WTC11 (cell line): ENCODE data around the gene SLC25A46. TPM values are rescaled to one million over a fixed set of nuclear protein-coding genes. Genes with fewer than 3 reads are reported as not detected.

Source experiments
- ATAC-seq: fragments of 200-7000 bp; cut with Tn5 transposase; 2 replicates; pipeline ENCODE4 v1.10.0; 2021; ENCODE audit warnings: mild to moderate bottlenecking, moderate library complexity
- CTCF ChIA-PET: fragments of 300-600 bp; sonication (Branson Sonifier 250); formaldehyde crosslinking; loops from one replicate; lab custom pipeline; 2021; ENCODE audit warnings: antibody characterized with exemption; lab: Charles Lee
- POLR2A ChIA-PET: fragments of 350-600 bp; sonication (Branson Sonifier 250); formaldehyde crosslinking; loops from one replicate; lab custom pipeline; 2021; ENCODE audit warnings: antibody characterized with exemption; lab: Charles Lee
- DNase-seq: peaks from one replicate; pipeline ENCODE4 v3.0.0; 2021; ENCODE audit warnings: low spot score
- H3K27ac Mint-ChIP-seq: 2 replicates; pipeline ENCODE4 v1.8.0; 2021; ENCODE audit warnings: mixed read lengths
- H3K27me3 Mint-ChIP-seq: 2 replicates; pipeline ENCODE4 v1.8.0; 2021; ENCODE audit warnings: low read depth, mild to moderate bottlenecking, moderate library complexity, mixed read lengths
- H3K36me3 Mint-ChIP-seq: 2 replicates; pipeline ENCODE4 v1.8.0; 2021; ENCODE audit warnings: mixed read lengths
- H3K4me1 Mint-ChIP-seq: 2 replicates; pipeline ENCODE4 v1.8.0; 2022; ENCODE audit warnings: mixed read lengths
- H3K4me3 Mint-ChIP-seq: 2 replicates; pipeline ENCODE4 v1.8.0; 2021; ENCODE audit warnings: mild to moderate bottlenecking, moderate library complexity, mixed read lengths
- H3K9me3 Mint-ChIP-seq: 2 replicates; pipeline ENCODE4 v1.8.0; 2021; ENCODE audit warnings: mixed read lengths
- CREB1 ChIP-seq: sonication (generic); formaldehyde crosslinking; IDR thresholded peaks from 2 replicates; pipeline ENCODE4 v1.8.0; 2023; ENCODE audit warnings: mild to moderate bottlenecking, missing genetic modification reagents
- FOXP1 ChIP-seq: sonication (generic); formaldehyde crosslinking; IDR thresholded peaks from 2 replicates; pipeline ENCODE4 v1.8.0; 2022; ENCODE audit warnings: missing genetic modification reagents, mild to moderate bottlenecking, moderate library complexity, borderline replicate concordance
- GABPB1 ChIP-seq: sonication (generic); formaldehyde crosslinking; IDR thresholded peaks from 2 replicates; pipeline ENCODE4 v1.8.1; 2023; ENCODE audit warnings: mild to moderate bottlenecking, missing genetic modification reagents
- HMGA2 ChIP-seq: fragments of 250-450 bp; sonication (Bioruptor Pico); IDR thresholded peaks from 2 replicates; pipeline ENCODE4 v1.4.0; 2021; ENCODE audit warnings: mild to moderate bottlenecking, moderate library complexity
- IRF2 ChIP-seq: sonication (generic); formaldehyde crosslinking; IDR thresholded peaks from 2 replicates; pipeline ENCODE4 v1.8.0; 2022; ENCODE audit warnings: low read depth, missing genetic modification reagents, borderline replicate concordance
- NR2C2 ChIP-seq: sonication (generic); formaldehyde crosslinking; IDR thresholded peaks from 2 replicates; pipeline ENCODE4 v1.8.0; 2022; ENCODE audit warnings: mild to moderate bottlenecking, missing genetic modification reagents
- NR3C1 ChIP-seq: sonication (generic); formaldehyde crosslinking; conservative IDR thresholded peaks from 2 replicates; pipeline ENCODE4 v1.8.1; 2023; ENCODE audit warnings: low read depth, mild to moderate bottlenecking, missing genetic modification reagents
- SP1 ChIP-seq: sonication (generic); formaldehyde crosslinking; conservative IDR thresholded peaks from 2 replicates; pipeline ENCODE4 v1.8.1; 2022; ENCODE audit warnings: missing genetic modification reagents
- TEAD4 ChIP-seq: sonication (generic); formaldehyde crosslinking; IDR thresholded peaks from 2 replicates; pipeline ENCODE4 v1.8.0; 2022; ENCODE audit warnings: mild to moderate bottlenecking, missing genetic modification reagents
- TP53 ChIP-seq: sonication (generic); formaldehyde crosslinking; IDR thresholded peaks from 2 replicates; pipeline ENCODE4 v1.8.1; 2023; ENCODE audit warnings: mild to moderate bottlenecking, missing genetic modification reagents
- ZNF219 ChIP-seq: sonication (generic); formaldehyde crosslinking; IDR thresholded peaks from 2 replicates; pipeline ENCODE4 v1.8.0; 2023; ENCODE audit warnings: missing genetic modification reagents, mild to moderate bottlenecking, borderline replicate concordance
- ZNF671 ChIP-seq: fragments of 250-450 bp; sonication (Bioruptor Pico); IDR thresholded peaks from 2 replicates; pipeline ENCODE4 v1.8.0; 2021; ENCODE audit warnings: mild to moderate bottlenecking
- total RNA-seq: library from RNA; stranded (reverse); gene quantifications from 3 replicates; pipeline ENCODE4 v1.2.3, GENCODE V29; 2021
- TF ChIP-seq, protein P1 (sequence below): sonication (generic); formaldehyde crosslinking; conservative IDR thresholded peaks from 2 replicates; pipeline ENCODE4 v1.8.1; 2023; ENCODE audit warnings: mild to moderate bottlenecking, low read depth, missing genetic modification reagents, moderate library complexity
- TF ChIP-seq, protein P2 (sequence below): sonication (generic); formaldehyde crosslinking; IDR thresholded peaks from 2 replicates; pipeline ENCODE4 v1.8.1; 2022; ENCODE audit warnings: mild to moderate bottlenecking, missing genetic modification reagents, moderate library complexity, borderline replicate concordance
- TF ChIP-seq, protein P3 (sequence below): sonication (generic); formaldehyde crosslinking; IDR thresholded peaks from 2 replicates; pipeline ENCODE4 v1.8.1; 2023; ENCODE audit warnings: mild to moderate bottlenecking, missing genetic modification reagents
- TF ChIP-seq, protein P4 (sequence below): sonication (generic); formaldehyde crosslinking; IDR thresholded peaks from 2 replicates; pipeline ENCODE4 v1.8.1; 2023; ENCODE audit warnings: mild to moderate bottlenecking, missing genetic modification reagents, borderline replicate concordance
- TF ChIP-seq, protein P5 (sequence below): fragments of 200-600 bp; IDR thresholded peaks from 2 replicates; pipeline ENCODE4 v1.8.0; 2022; ENCODE audit warnings: antibody characterized with exemption
- TF ChIP-seq, protein P6 (sequence below): fragments of 250-450 bp; sonication (Bioruptor Pico); IDR thresholded peaks from 2 replicates; pipeline ENCODE4 v2.1.2; 2022; ENCODE audit warnings: mild to moderate bottlenecking, moderate library complexity
- TF ChIP-seq, protein P7 (sequence below): fragments of 250-450 bp; sonication (Bioruptor Pico); IDR thresholded peaks from 2 replicates; pipeline ENCODE4 v1.9.0; 2021; ENCODE audit warnings: mild to moderate bottlenecking

SLC25A46 gene
- total RNA-seq, 1 experiment from 2014 or later: 19.2 TPM

DNA sequence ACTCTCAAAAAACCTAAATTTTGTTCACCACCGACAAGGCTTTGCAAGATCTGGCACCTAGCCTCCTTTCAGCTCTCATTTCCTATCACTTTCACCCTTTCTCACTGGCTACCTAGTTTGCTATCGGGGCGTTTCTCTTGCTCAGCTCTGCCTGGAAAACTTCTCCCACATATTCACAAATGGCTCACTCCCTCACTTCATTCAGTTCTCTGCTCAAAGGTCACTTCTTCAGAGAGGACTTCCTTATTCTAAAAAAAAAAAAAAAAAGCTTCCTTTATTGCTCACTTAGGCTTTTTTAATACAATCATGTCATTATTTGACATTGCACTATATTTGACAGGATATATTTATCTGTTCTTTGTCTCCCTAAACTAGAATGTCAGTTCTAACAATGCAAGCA lies 2.1 kb upstream of the SLC25A46 start (continued):
- TF ChIP-seq, protein P1, sequence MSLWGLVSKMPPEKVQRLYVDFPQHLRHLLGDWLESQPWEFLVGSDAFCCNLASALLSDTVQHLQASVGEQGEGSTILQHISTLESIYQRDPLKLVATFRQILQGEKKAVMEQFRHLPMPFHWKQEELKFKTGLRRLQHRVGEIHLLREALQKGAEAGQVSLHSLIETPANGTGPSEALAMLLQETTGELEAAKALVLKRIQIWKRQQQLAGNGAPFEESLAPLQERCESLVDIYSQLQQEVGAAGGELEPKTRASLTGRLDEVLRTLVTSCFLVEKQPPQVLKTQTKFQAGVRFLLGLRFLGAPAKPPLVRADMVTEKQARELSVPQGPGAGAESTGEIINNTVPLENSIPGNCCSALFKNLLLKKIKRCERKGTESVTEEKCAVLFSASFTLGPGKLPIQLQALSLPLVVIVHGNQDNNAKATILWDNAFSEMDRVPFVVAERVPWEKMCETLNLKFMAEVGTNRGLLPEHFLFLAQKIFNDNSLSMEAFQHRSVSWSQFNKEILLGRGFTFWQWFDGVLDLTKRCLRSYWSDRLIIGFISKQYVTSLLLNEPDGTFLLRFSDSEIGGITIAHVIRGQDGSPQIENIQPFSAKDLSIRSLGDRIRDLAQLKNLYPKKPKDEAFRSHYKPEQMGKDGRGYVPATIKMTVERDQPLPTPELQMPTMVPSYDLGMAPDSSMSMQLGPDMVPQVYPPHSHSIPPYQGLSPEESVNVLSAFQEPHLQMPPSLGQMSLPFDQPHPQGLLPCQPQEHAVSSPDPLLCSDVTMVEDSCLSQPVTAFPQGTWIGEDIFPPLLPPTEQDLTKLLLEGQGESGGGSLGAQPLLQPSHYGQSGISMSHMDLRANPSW (CRISPR knock-in tag): no peak
- TF ChIP-seq, protein P2, sequence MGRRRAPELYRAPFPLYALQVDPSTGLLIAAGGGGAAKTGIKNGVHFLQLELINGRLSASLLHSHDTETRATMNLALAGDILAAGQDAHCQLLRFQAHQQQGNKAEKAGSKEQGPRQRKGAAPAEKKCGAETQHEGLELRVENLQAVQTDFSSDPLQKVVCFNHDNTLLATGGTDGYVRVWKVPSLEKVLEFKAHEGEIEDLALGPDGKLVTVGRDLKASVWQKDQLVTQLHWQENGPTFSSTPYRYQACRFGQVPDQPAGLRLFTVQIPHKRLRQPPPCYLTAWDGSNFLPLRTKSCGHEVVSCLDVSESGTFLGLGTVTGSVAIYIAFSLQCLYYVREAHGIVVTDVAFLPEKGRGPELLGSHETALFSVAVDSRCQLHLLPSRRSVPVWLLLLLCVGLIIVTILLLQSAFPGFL (CRISPR knock-in tag): no peak
- TF ChIP-seq IRF2 (CRISPR knock-in tag) (no peak), TP53 (CRISPR knock-in tag) (no peak), NR3C1 (no peak), SP1 (CRISPR knock-in tag) (no peak), ZNF219 (no peak)
- TF ChIP-seq, protein P3, sequence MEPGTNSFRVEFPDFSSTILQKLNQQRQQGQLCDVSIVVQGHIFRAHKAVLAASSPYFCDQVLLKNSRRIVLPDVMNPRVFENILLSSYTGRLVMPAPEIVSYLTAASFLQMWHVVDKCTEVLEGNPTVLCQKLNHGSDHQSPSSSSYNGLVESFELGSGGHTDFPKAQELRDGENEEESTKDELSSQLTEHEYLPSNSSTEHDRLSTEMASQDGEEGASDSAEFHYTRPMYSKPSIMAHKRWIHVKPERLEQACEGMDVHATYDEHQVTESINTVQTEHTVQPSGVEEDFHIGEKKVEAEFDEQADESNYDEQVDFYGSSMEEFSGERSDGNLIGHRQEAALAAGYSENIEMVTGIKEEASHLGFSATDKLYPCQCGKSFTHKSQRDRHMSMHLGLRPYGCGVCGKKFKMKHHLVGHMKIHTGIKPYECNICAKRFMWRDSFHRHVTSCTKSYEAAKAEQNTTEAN (CRISPR knock-in tag): no peak
- TF ChIP-seq, protein P4, sequence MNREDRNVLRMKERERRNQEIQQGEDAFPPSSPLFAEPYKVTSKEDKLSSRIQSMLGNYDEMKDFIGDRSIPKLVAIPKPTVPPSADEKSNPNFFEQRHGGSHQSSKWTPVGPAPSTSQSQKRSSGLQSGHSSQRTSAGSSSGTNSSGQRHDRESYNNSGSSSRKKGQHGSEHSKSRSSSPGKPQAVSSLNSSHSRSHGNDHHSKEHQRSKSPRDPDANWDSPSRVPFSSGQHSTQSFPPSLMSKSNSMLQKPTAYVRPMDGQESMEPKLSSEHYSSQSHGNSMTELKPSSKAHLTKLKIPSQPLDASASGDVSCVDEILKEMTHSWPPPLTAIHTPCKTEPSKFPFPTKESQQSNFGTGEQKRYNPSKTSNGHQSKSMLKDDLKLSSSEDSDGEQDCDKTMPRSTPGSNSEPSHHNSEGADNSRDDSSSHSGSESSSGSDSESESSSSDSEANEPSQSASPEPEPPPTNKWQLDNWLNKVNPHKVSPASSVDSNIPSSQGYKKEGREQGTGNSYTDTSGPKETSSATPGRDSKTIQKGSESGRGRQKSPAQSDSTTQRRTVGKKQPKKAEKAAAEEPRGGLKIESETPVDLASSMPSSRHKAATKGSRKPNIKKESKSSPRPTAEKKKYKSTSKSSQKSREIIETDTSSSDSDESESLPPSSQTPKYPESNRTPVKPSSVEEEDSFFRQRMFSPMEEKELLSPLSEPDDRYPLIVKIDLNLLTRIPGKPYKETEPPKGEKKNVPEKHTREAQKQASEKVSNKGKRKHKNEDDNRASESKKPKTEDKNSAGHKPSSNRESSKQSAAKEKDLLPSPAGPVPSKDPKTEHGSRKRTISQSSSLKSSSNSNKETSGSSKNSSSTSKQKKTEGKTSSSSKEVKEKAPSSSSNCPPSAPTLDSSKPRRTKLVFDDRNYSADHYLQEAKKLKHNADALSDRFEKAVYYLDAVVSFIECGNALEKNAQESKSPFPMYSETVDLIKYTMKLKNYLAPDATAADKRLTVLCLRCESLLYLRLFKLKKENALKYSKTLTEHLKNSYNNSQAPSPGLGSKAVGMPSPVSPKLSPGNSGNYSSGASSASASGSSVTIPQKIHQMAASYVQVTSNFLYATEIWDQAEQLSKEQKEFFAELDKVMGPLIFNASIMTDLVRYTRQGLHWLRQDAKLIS (CRISPR knock-in tag): no peak

DNA sequence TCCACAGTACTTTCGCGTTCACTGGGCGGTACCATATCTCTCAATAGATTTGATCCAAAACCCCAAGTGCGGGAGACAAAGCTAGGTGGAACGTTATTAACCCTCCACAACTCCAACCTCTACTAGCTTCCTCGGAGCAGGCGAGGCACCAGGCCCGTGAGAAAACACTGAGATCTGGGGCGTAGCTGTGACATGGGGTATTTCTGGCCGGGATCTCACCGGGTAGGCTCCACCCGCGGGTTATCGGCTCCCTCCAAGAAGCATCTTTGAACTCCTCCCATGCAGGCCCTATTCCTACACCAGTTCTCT lies 350 bp upstream of the SLC25A46 start:
- peak overlapping the region; percentile 96 for H3K4me3 Mint-ChIP-seq
- H3K27me3 Mint-ChIP-seq: peaks cover 14% of the 10 kb centered on the region
- ChIA-PET CTCF (interaction anchor here (0.5 kb wide), 1 partner anchor 77 kb away, joined by 3 read pairs; no protein-coding TSS in a partner anchor), POLR2A (no interaction called here)
- ATAC-seq: peak; percentile 60
- H3K4me1 Mint-ChIP-seq: peaks cover 4% of the 10 kb centered on the region; the same call in 1 of the 2 replicates
- no peaks in the 10 kb centered on the region for H3K36me3 Mint-ChIP-seq
- no peaks in the 10 kb centered on the region for H3K9me3 Mint-ChIP-seq
- no peak overlapping the region for H3K27ac Mint-ChIP-seq
- no peak for DNase-seq
- TF ChIP-seq, protein P5, sequence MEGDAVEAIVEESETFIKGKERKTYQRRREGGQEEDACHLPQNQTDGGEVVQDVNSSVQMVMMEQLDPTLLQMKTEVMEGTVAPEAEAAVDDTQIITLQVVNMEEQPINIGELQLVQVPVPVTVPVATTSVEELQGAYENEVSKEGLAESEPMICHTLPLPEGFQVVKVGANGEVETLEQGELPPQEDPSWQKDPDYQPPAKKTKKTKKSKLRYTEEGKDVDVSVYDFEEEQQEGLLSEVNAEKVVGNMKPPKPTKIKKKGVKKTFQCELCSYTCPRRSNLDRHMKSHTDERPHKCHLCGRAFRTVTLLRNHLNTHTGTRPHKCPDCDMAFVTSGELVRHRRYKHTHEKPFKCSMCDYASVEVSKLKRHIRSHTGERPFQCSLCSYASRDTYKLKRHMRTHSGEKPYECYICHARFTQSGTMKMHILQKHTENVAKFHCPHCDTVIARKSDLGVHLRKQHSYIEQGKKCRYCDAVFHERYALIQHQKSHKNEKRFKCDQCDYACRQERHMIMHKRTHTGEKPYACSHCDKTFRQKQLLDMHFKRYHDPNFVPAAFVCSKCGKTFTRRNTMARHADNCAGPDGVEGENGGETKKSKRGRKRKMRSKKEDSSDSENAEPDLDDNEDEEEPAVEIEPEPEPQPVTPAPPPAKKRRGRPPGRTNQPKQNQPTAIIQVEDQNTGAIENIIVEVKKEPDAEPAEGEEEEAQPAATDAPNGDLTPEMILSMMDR: no peak
- TF ChIP-seq, protein P6, sequence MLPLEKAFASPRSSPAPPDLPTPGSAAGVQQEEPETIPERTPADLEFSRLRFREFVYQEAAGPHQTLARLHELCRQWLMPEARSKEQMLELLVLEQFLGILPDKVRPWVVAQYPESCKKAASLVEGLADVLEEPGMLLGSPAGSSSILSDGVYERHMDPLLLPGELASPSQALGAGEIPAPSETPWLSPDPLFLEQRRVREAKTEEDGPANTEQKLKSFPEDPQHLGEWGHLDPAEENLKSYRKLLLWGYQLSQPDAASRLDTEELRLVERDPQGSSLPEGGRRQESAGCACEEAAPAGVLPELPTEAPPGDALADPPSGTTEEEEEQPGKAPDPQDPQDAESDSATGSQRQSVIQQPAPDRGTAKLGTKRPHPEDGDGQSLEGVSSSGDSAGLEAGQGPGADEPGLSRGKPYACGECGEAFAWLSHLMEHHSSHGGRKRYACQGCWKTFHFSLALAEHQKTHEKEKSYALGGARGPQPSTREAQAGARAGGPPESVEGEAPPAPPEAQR (CRISPR knock-in tag): no peak
- TF ChIP-seq NR2C2 (CRISPR knock-in tag) (no peak), TEAD4 (no peak), HMGA2 (no peak), CREB1 (CRISPR knock-in tag) (no peak), SP1 (CRISPR knock-in tag) (no peak), ZNF671 (no peak), FOXP1 (CRISPR knock-in tag) (no peak), GABPB1 (no peak)
- TF ChIP-seq, protein P7, sequence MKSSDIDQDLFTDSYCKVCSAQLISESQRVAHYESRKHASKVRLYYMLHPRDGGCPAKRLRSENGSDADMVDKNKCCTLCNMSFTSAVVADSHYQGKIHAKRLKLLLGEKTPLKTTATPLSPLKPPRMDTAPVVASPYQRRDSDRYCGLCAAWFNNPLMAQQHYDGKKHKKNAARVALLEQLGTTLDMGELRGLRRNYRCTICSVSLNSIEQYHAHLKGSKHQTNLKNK (CRISPR knock-in tag): no peak
- TF ChIP-seq, protein P1 (CRISPR knock-in tag): no peak
